Lung (tissue), 12 donors: ENCODE measurements around the gene ATP1B3. TPM values are rescaled to one million over a fixed set of nuclear protein-coding genes. Genes with fewer than 3 reads are reported as not detected.

Experiments used
- ATAC-seq: fragments of 200-7000 bp; cut with Tn5 transposase; one replicate; pipeline ENCODE4 v1.9.1; 2020; ENCODE audit warnings: moderate number of reproducible peaks; ENCODE audit not compliant: insufficient read depth, low FRiP score
- DNase-seq, 3 donors: peaks; one replicate each; pipeline ENCODE4 v3.0.0-alpha.2; 2013 to 2017
- H3K27ac ChIP-seq, 2 donors: one replicate each; pipeline ENCODE4 v1.5.1; 2013; ENCODE audit warnings: mild to moderate bottlenecking in 2 of 2, moderate library complexity in 2 of 2, control low read depth in 1 of 2, inconsistent platforms in 1 of 2, low read depth in 1 of 2, low read length in 1 of 2
- H3K27me3 ChIP-seq, 3 donors: one replicate each; pipeline ENCODE4 v1.5.1; 2013; ENCODE audit warnings: low read length in 2 of 3; ENCODE audit not compliant: control insufficient read depth in 3 of 3, insufficient read depth in 3 of 3
- H3K36me3 ChIP-seq, 4 donors: one replicate each; pipeline ENCODE4 v1.5.1; 2013; ENCODE audit warnings: low read length in 4 of 4, mild to moderate bottlenecking in 1 of 4, moderate library complexity in 1 of 4; ENCODE audit not compliant: control insufficient read depth in 4 of 4, insufficient read depth in 4 of 4
- H3K4me1 ChIP-seq, 5 donors: one replicate each; pipeline ENCODE4 v1.5.1; 2013; ENCODE audit warnings: low read length in 5 of 5, mild to moderate bottlenecking in 2 of 5, moderate library complexity in 1 of 5; ENCODE audit not compliant: control insufficient read depth in 5 of 5, insufficient read depth in 5 of 5
- H3K4me3 ChIP-seq: one replicate; pipeline ENCODE4 v1.5.1; 2013; ENCODE audit warnings: mild to moderate bottlenecking, control low read depth, moderate library complexity
- H3K9ac ChIP-seq, 2 donors: one replicate each; pipeline ENCODE4 v1.5.1; 2013; ENCODE audit warnings: low read length in 2 of 2, control low read depth in 1 of 2; ENCODE audit not compliant: insufficient read depth in 1 of 2
- H3K9me3 ChIP-seq, 4 donors: one replicate each; pipeline ENCODE4 v1.5.1; 2013; ENCODE audit warnings: low read length in 3 of 4, mild to moderate bottlenecking in 1 of 4, moderate library complexity in 1 of 4; ENCODE audit not compliant: control insufficient read depth in 4 of 4, insufficient read depth in 3 of 4
- CTCF ChIP-seq: IDR thresholded peaks from 2 replicates; pipeline ENCODE4 v1.5.1; 2012; ENCODE audit warnings: mild to moderate bottlenecking; ENCODE audit errors: control extremely low read depth, extremely low read depth
- WGBS, 2 donors: extraction: QIAGEN DNeasy Blood & Tissue Kit; methylation state at CpG; one replicate each; pipeline ENCODE4 v1.1.7; 2013; 5-methylcytosine and 5-hydroxymethylcytosine counted together
- polyA plus RNA-seq, 2 donors: library from polyadenylated mRNA; stranded (reverse); fragments of 200-250 nt; gene quantifications; one replicate each; pipeline ENCODE4 v1.2.1, GENCODE V29; 2013
- total RNA-seq, 2 donors: library from RNA; depleted of rRNA in 1 of 2; stranded (reverse); fragments of >200 nt in 1 of 2; gene quantifications; one replicate each; pipeline ENCODE4 v1.2.1, GENCODE V29; 2014 to 2021
- donor health status: control.
- donor health status: control.
- donor health status: Bipolar disorder and iron deficiency.
- donor health status: healthy.
- donor health status: DM: yes; HTN: yes; CAD: no.

The ATP1B3 gene
- total and polyA plus RNA-seq, 4 donors: 33.4 to 160 (median 128) TPM

DNA sequence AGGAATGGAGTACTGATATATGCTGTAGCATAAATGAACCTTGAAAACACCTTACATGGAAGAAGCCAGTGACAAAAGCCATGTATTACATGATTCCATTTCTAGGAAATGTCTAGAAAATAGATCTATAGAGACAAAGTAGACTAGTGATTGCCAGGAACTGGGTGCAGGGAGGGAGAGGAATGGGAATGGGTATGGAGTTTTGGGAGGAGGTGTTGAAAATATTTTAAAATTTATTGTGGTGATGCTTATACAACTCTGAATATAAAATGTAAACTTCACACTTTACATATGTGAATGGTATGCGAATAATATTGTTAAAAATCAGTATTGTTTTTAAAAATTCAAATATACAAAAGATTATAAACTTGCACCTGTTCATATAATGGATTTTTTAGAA, 22.5 kb downstream of the ATP1B3 start:
- TF ChIP-seq CTCF: no peak
- H3K9me3 ChIP-seq: peaks cover 0 to 5% (median under 1%) of the 10 kb centered on the region in 4 donors
- ATAC-seq (no peak), DNase-seq (no peak)
- no peak overlapping the region for H3K27ac ChIP-seq
- WGBS, 2 donors: 95 to 100% methylated on average over 1 of the region's 1 CpG
- no peak overlapping the region for H3K9ac ChIP-seq
- no peaks in the 10 kb centered on the region for H3K27me3 ChIP-seq
- H3K4me3 ChIP-seq: no peak overlapping the region
- H3K36me3 ChIP-seq: peaks cover 0 to 6% (median 4%) of the 10 kb centered on the region in 4 donors
- H3K4me1 ChIP-seq: peaks cover 0 to 6% (median 0%) of the 10 kb centered on the region in 5 donors

GRCh38 chr3:141900343-141900742, 23.9 kb downstream of the ATP1B3 start:
- no peak for ATAC-seq
- WGBS, 2 donors: 96 to 97% methylated on average over 3 of the region's 3 CpGs
- Histone ChIP-seq H3K27ac (no peak overlapping the region), H3K9ac (no peak overlapping the region), H3K9me3 (peaks cover 0 to 5% (median under 1%) of the 10 kb centered on the region in 4 donors), H3K27me3 (no peaks in the 10 kb centered on the region), H3K4me3 (no peak overlapping the region), H3K4me1 (peaks cover 0 to 6% (median 0%) of the 10 kb centered on the region in 5 donors), H3K36me3 (peaks cover 0 to 7% (median 4%) of the 10 kb centered on the region in 4 donors)
- no peak for DNase-seq
- no peak for TF ChIP-seq CTCF

DNA sequence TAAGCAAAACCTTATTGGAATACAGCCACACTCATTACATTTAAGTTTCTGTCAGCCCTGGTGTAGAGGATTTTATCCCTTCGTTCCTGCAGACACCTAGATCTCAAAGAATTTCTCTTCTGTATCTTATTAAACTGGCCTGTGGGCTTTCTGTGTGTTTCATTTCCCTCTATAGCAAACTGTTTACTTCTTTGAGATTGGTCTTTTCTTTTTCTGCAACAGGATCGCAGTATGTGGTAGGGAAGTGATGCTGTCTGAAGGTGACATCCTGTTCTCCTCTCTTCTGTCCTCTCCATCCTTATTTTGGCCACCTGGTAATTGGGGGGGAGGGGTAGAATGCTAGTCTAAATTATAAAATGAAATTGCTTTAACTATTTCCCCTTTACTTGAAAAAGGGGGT, 25.5 kb downstream of the ATP1B3 start:
- no peak for DNase-seq
- Histone ChIP-seq H3K4me1 (peaks cover 0 to 4% (median 0%) of the 10 kb centered on the region in 5 donors), H3K4me3 (no peak overlapping the region), H3K9ac (no peak overlapping the region), H3K27me3 (no peaks in the 10 kb centered on the region), H3K27ac (no peak overlapping the region), H3K36me3 (peaks cover 3 to 7% (median 4%) of the 10 kb centered on the region in 4 donors), H3K9me3 (peaks cover 0 to 5% (median 0%) of the 10 kb centered on the region in 4 donors)
- WGBS, 2 donors: 60 to 75% methylated on average over 2 of the region's 2 CpGs
- TF ChIP-seq CTCF: no peak
- ATAC-seq: no peak

DNA sequence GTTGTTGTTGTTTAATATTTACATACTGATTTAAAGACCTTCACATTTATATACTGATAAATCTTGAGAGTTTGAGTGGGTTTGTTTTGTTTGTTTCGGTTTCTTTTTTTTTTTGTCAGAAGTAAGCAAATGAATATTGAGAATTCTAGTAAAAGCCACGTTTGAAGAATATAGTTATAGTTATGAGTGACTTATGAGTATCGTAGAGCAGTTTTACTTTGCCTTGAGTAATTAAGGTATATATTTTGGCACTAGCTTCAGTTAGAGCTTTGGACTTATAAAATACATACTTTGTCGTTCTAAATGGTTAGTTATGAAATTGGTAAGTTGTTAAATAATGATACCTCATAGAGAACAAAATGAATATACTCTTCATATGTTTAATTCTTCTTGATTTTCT, 27.8 kb downstream of the ATP1B3 start:
- H3K27me3 ChIP-seq: no peaks in the 10 kb centered on the region
- H3K4me3 ChIP-seq: no peak overlapping the region
- peaks cover 0 to 3% (median 0%) of the 10 kb centered on the region in 5 donors for H3K4me1 ChIP-seq
- no peak for TF ChIP-seq CTCF
- 81 to 89% methylated on average over 4 of the region's 4 CpGs for WGBS, 2 donors
- H3K36me3 ChIP-seq: peaks cover 6 to 18% (median 10%) of the 10 kb centered on the region in 4 donors
- no peak for ATAC-seq
- no peak overlapping the region for H3K9ac ChIP-seq
- no peak overlapping the region for H3K27ac ChIP-seq
- peaks cover 0 to 5% (median 0%) of the 10 kb centered on the region in 4 donors for H3K9me3 ChIP-seq
- no peak for DNase-seq
